GM23248 (cell line): ENCODE data around the gene EML1. TPM values are rescaled to one million over a fixed set of nuclear protein-coding genes. Genes with fewer than 3 reads are reported as not detected.
A peak's percentile ranks its signal among the peaks of the same experiment; 100 is the strongest.

ENCODE experiments used
- DNase-seq: peaks from one replicate; pipeline ENCODE4 v3.0.0-alpha.2; 2015
- H2AFZ ChIP-seq: fragments of 200-600 bp; sonication (generic); 2 replicates; pipeline ENCODE4 v1.6.1; 2016; ENCODE audit warnings: antibody characterized with exemption
- H3F3A ChIP-seq: fragments of 200-600 bp; sonication (generic); 2 replicates; pipeline ENCODE4 v1.6.1; 2016; ENCODE audit warnings: mild to moderate bottlenecking, antibody characterized with exemption, mixed run types; ENCODE audit not compliant: insufficient read depth
- H3K27ac ChIP-seq: fragments of 200-600 bp; sonication (generic); 2 replicates; pipeline ENCODE4 v1.5.1; 2016; ENCODE audit warnings: mild to moderate bottlenecking
- H3K27me3 ChIP-seq: fragments of 200-600 bp; sonication (generic); replicated peaks from 2 replicates; pipeline ENCODE4 v1.6.1; 2016; ENCODE audit warnings: mild to moderate bottlenecking; ENCODE audit not compliant: insufficient read depth
- H3K36me3 ChIP-seq: fragments of 200-600 bp; sonication (generic); 2 replicates; pipeline ENCODE4 v1.6.1; 2016; ENCODE audit warnings: low read depth, mild to moderate bottlenecking
- H3K4me1 ChIP-seq: fragments of 200-600 bp; sonication (generic); 2 replicates; pipeline ENCODE4 v1.6.1; 2016; ENCODE audit warnings: mild to moderate bottlenecking; ENCODE audit not compliant: insufficient read depth
- H3K4me2 ChIP-seq: fragments of 200-600 bp; sonication (generic); one replicate; pipeline ENCODE4 v1.6.1; 2016; ENCODE audit warnings: mild to moderate bottlenecking; ENCODE audit not compliant: unreplicated experiment
- H3K4me3 ChIP-seq: fragments of 200-600 bp; sonication (generic); 2 replicates; pipeline ENCODE4 v1.5.1; 2016; ENCODE audit warnings: mild to moderate bottlenecking
- H3K79me2 ChIP-seq: fragments of 200-600 bp; sonication (generic); 2 replicates; pipeline ENCODE4 v1.6.1; 2016; ENCODE audit warnings: mild to moderate bottlenecking; ENCODE audit not compliant: insufficient read depth
- H3K9ac ChIP-seq: fragments of 200-600 bp; sonication (generic); 2 replicates; pipeline ENCODE4 v1.6.1; 2016; ENCODE audit warnings: mild to moderate bottlenecking
- H3K9me2 ChIP-seq: fragments of 200-600 bp; sonication (generic); 2 replicates; pipeline ENCODE4 v1.6.1; 2016; ENCODE audit warnings: mixed run types, mild to moderate bottlenecking, moderate library complexity; ENCODE audit not compliant: insufficient read depth
- H3K9me3 ChIP-seq: fragments of 200-600 bp; sonication (generic); one replicate; pipeline ENCODE4 v1.6.1; 2017; ENCODE audit warnings: low read depth
- H4K20me1 ChIP-seq: fragments of 200-600 bp; sonication (generic); 2 replicates; pipeline ENCODE4 v1.6.0; 2016; ENCODE audit not compliant: insufficient read depth
- EZH2 ChIP-seq: fragments of 200-600 bp; sonication (generic); IDR thresholded peaks from 2 replicates; pipeline ENCODE4 v1.6.1; 2018; ENCODE audit warnings: antibody characterized with exemption, mild to moderate bottlenecking; ENCODE audit not compliant: insufficient read depth, poor library complexity, severe bottlenecking
- EZH2phosphoT487 ChIP-seq: fragments of 200-600 bp; sonication (generic); IDR thresholded peaks from 2 replicates; pipeline ENCODE4 v1.6.1; 2018; ENCODE audit warnings: antibody characterized with exemption, moderate library complexity, mild to moderate bottlenecking, low read depth; ENCODE audit not compliant: insufficient read depth
- WGBS, 2 experiments: methylation state at CpG; one replicate each; pipeline ENCODE4 v1.1.6; 2015 to 2017; ENCODE audit warnings: low lambda C conversion rate in 2 of 2, low coverage in 1 of 2; ENCODE audit errors: missing lambda C conversion rate in 2 of 2; 5-methylcytosine and 5-hydroxymethylcytosine counted together
- in situ Hi-C: fragments of 300-500 bp; cut with MboI; formaldehyde crosslinking; loops from 2 replicates; pipeline ENCODE4 v1.15.0; 2020
- polyA plus RNA-seq: library from polyadenylated mRNA; unstranded; fragments of >200 nt; fragmentation: Nextera tagmentation; extraction: Ambion mirVana; gene quantifications from 2 replicates; pipeline ENCODE4 v1.2.1, GENCODE V29; 2016
- total RNA-seq: library from RNA; depleted of rRNA; stranded (reverse); fragments of >200 nt; shearing (Covaris generic); gene quantifications from 2 replicates; pipeline ENCODE4 v1.2.3, GENCODE V29; 2014

EML1 gene
- total and polyA plus RNA-seq, 2 experiments from 2014 or later: 14.8 to 17.9 TPM

- H4K20me1 ChIP-seq: no peaks in the 10 kb centered on the region
- H3K4me2 ChIP-seq: no peak overlapping the region
- no peak overlapping the region for H3K4me3 ChIP-seq
- no peaks in the 10 kb centered on the region for H3K9me2 ChIP-seq
- no peak overlapping the region for H3K9ac ChIP-seq
- DNase-seq: no peak
- in situ Hi-C loops: no loop called here
- H3K36me3 ChIP-seq: no peaks in the 10 kb centered on the region
- 0 out of 2 replicates have a peak, but pooled peaks cover 4% of the 10 kb centered on the region for H3K4me1 ChIP-seq
- H3F3A ChIP-seq: peaks cover 4% of the 10 kb centered on the region; the same call in 1 of the 2 replicates
- H3K27me3 ChIP-seq: no peaks in the 10 kb centered on the region
- WGBS, 2 experiments: 81 to 85% methylated on average over 3 of the region's 3 CpGs
- no peaks in the 10 kb centered on the region for H3K9me3 ChIP-seq
- no peak overlapping the region for H3K27ac ChIP-seq
- H3K79me2 ChIP-seq: peaks cover 93% of the 10 kb centered on the region
- no peak overlapping the region for H2AFZ ChIP-seq
- no peak for TF ChIP-seq EZH2
- no peak for TF ChIP-seq EZH2phosphoT487
These were observed 183.5 kb downstream of the EML1 start for GRCh38 chr14:99976681-99977080.

- H3K36me3 ChIP-seq: no peaks in the 10 kb centered on the region
- DNase-seq: no peak
- H3K27ac ChIP-seq: no peak overlapping the region
- H3K27me3 ChIP-seq: no peaks in the 10 kb centered on the region
- 0 out of 2 replicates have a peak, but pooled peaks cover 3% of the 10 kb centered on the region for H3F3A ChIP-seq
- H4K20me1 ChIP-seq: no peaks in the 10 kb centered on the region
- H2AFZ ChIP-seq: no peak overlapping the region
- no peak overlapping the region for H3K4me2 ChIP-seq
- no peaks in the 10 kb centered on the region for H3K9me2 ChIP-seq
- peaks cover 5% of the 10 kb centered on the region for H3K4me1 ChIP-seq
- no peak overlapping the region for H3K9ac ChIP-seq
- WGBS, 2 experiments: 92 to 95% methylated on average over 7 of the region's 7 CpGs
- H3K4me3 ChIP-seq: no peak overlapping the region
- TF ChIP-seq EZH2phosphoT487 (no peak), EZH2 (no peak)
- no peaks in the 10 kb centered on the region for H3K9me3 ChIP-seq
- in situ Hi-C loops: loop anchor here (5.0 to 10.0 kb wide), 2 partner anchors 115 to 212 kb away; no protein-coding TSS in a partner anchor
- peaks cover 93% of the 10 kb centered on the region for H3K79me2 ChIP-seq
These were observed 187.1 kb downstream of the EML1 start for GRCh38 chr14:99980299-99980698.

- Histone ChIP-seq H3K4me1 (peaks cover 16% of the 10 kb centered on the region), H2AFZ (no peak overlapping the region), H3K9me3 (no peaks in the 10 kb centered on the region), H4K20me1 (no peaks in the 10 kb centered on the region), H3K27me3 (no peaks in the 10 kb centered on the region), H3F3A (peaks cover 8% of the 10 kb centered on the region), H3K9me2 (no peaks in the 10 kb centered on the region), H3K79me2 (peaks cover 88% of the 10 kb centered on the region), H3K4me2 (no peak overlapping the region), H3K36me3 (no peaks in the 10 kb centered on the region), H3K27ac (no peak overlapping the region), H3K9ac (no peak overlapping the region), H3K4me3 (no peak overlapping the region)
- TF ChIP-seq EZH2 (no peak), EZH2phosphoT487 (no peak)
- no peak for DNase-seq
- in situ Hi-C loops: loop anchor here (5.0 to 10.0 kb wide), 2 partner anchors 113 to 210 kb away; no protein-coding TSS in a partner anchor
- 86 to 89% methylated on average over 5 of the region's 5 CpGs for WGBS, 2 experiments
These were observed 188.6 kb downstream of the EML1 start for GRCh38 chr14:99981806-99982205.

- H3K4me1 ChIP-seq: peaks cover 19% of the 10 kb centered on the region
- no peak overlapping the region for H3K9ac ChIP-seq
- H3K36me3 ChIP-seq: no peaks in the 10 kb centered on the region
- in situ Hi-C loops: loop anchor here (5.0 to 10.0 kb wide), 2 partner anchors 112 to 210 kb away; no protein-coding TSS in a partner anchor
- peaks cover 16% of the 10 kb centered on the region for H3F3A ChIP-seq
- DNase-seq: peak; percentile 77
- H3K27me3 ChIP-seq: no peaks in the 10 kb centered on the region
- no peak for TF ChIP-seq EZH2
- no peak for TF ChIP-seq EZH2phosphoT487
- no peaks in the 10 kb centered on the region for H4K20me1 ChIP-seq
- H3K9me3 ChIP-seq: no peaks in the 10 kb centered on the region
- WGBS, 2 experiments: 36 to 40% methylated on average over 5 of the region's 5 CpGs
- H3K4me2 ChIP-seq: no peak overlapping the region
- peaks cover 88% of the 10 kb centered on the region for H3K79me2 ChIP-seq
- no peak overlapping the region for H3K4me3 ChIP-seq
- 0 out of 2 replicates have a peak overlapping the region, but pooled peaks have one; percentile 52 for H2AFZ ChIP-seq
- no peak overlapping the region for H3K27ac ChIP-seq
- H3K9me2 ChIP-seq: no peaks in the 10 kb centered on the region
These were observed 189.5 kb downstream of the EML1 start for GRCh38 chr14:99982537-99983250.
